Thymus (tissue), 11 donors: Measurements from ENCODE around the gene EPOP. TPM values are rescaled to one million over a fixed set of nuclear protein-coding genes. Genes with fewer than 3 reads are reported as not detected.

ENCODE experiments used
- DNase-seq, 9 donors: peaks; one replicate each; pipeline ENCODE4 v3.0.0-alpha.2; 2013; ENCODE audit warnings: low spot score in 9 of 9, low read depth in 6 of 9, missing footprints in 1 of 9
- H3K27ac ChIP-seq, 2 donors: one replicate each; pipeline ENCODE4 v1.5.1; 2013; ENCODE audit warnings: control low read depth in 1 of 2, low read depth in 1 of 2, low read length in 1 of 2, mild to moderate bottlenecking in 1 of 2, moderate library complexity in 1 of 2
- H3K27me3 ChIP-seq, 2 donors: one replicate each; pipeline ENCODE4 v1.5.1; 2013; ENCODE audit warnings: low read length in 1 of 2; ENCODE audit not compliant: control insufficient read depth in 2 of 2, insufficient read depth in 1 of 2
- H3K36me3 ChIP-seq, 2 donors: one replicate each; pipeline ENCODE4 v1.5.1; 2013; ENCODE audit warnings: low read length in 1 of 2, mild to moderate bottlenecking in 1 of 2, moderate library complexity in 1 of 2; ENCODE audit not compliant: control insufficient read depth in 2 of 2, insufficient read depth in 2 of 2
- H3K4me1 ChIP-seq, 2 donors: one replicate each; pipeline ENCODE4 v1.5.1; 2013; ENCODE audit warnings: low read length in 2 of 2; ENCODE audit not compliant: control insufficient read depth in 2 of 2, insufficient read depth in 2 of 2
- H3K4me3 ChIP-seq, 2 donors: one replicate each; pipeline ENCODE4 v1.5.1; 2013; ENCODE audit warnings: low read length in 2 of 2, control low read depth in 1 of 2, mild to moderate bottlenecking in 1 of 2
- H3K9me3 ChIP-seq, 2 donors: one replicate each; pipeline ENCODE4 v1.5.1; 2013; ENCODE audit warnings: low read length in 1 of 2, mild to moderate bottlenecking in 1 of 2; ENCODE audit not compliant: control insufficient read depth in 2 of 2, insufficient read depth in 1 of 2
- WGBS: extraction: QIAGEN DNeasy Blood & Tissue Kit; methylation state at CpG from one replicate; pipeline ENCODE4 v1.1.7; 2013; 5-methylcytosine and 5-hydroxymethylcytosine counted together
- polyA plus RNA-seq: library from polyadenylated mRNA; stranded (reverse); fragments of 200-250 nt; gene quantifications from one replicate; pipeline ENCODE4 v1.2.3, GENCODE V29; 2013
- total RNA-seq: library from RNA; stranded (reverse); fragments of 120-200 nt; gene quantifications from one replicate; pipeline ENCODE4 v1.2.4, GENCODE V29; 2013
- donor health status: healthy.

The EPOP gene
- total and polyA plus RNA-seq, 2 donors, result 2.6 to 4.3 TPM

- Histone ChIP-seq H3K27me3 (no peaks in the 10 kb centered on the region), H3K4me3 (peak overlapping the region; percentile 80 to 94), H3K27ac (peak overlapping the region; percentile 89 to 97), H3K36me3 (peaks cover 3 to 4% of the 10 kb centered on the region in 2 donors), H3K9me3 (peaks cover 0 to 9% of the 10 kb centered on the region in 2 donors), H3K4me1 (peaks cover 9 to 53% of the 10 kb centered on the region in 2 donors)
- DNase-seq, result peak in 8 of 9 donors; percentile 34 to 88 (median 68)
- under 1% methylated on average over 81 of the region's 81 CpGs for WGBS
These were observed 27.6 kb upstream of the EPOP start for GRCh38 chr17:38702166-38702915.

- WGBS, result 8% methylated on average over 25 of the region's 25 CpGs
- H3K9me3 ChIP-seq, result peaks cover 0 to 9% of the 10 kb centered on the region in 2 donors
- no peaks in the 10 kb centered on the region for H3K27me3 ChIP-seq
- peak in 6 of 9 donors; percentile 38 to 80 (median 48) for DNase-seq
- H3K4me3 ChIP-seq, result peak overlapping the region; percentile 80 to 94
- H3K27ac ChIP-seq, result peak overlapping the region; percentile 89 to 97
- peaks cover 5 to 49% of the 10 kb centered on the region in 2 donors for H3K4me1 ChIP-seq
- H3K36me3 ChIP-seq, result no peaks in the 10 kb centered on the region
These were observed 26.9 kb upstream of the EPOP start for GRCh38 chr17:38701504-38702165.

- Histone ChIP-seq H3K27ac (no peak overlapping the region), H3K4me1 (peaks cover 5 to 41% of the 10 kb centered on the region in 2 donors), H3K4me3 (no peak overlapping the region), H3K27me3 (no peaks in the 10 kb centered on the region), H3K36me3 (no peaks in the 10 kb centered on the region), H3K9me3 (no peaks in the 10 kb centered on the region)
- no peak for DNase-seq
- WGBS, result 98% methylated on average over 5 of the region's 5 CpGs
These were observed 24.0 kb upstream of the EPOP start for GRCh38 chr17:38698760-38699159.

GRCh38 chr17:38697061-38697820, 22.5 kb upstream of the EPOP start:
- Histone ChIP-seq H3K4me3 (no peak overlapping the region), H3K27me3 (no peaks in the 10 kb centered on the region), H3K4me1 (peaks cover 0 to 30% of the 10 kb centered on the region in 2 donors), H3K9me3 (no peaks in the 10 kb centered on the region), H3K36me3 (no peaks in the 10 kb centered on the region), H3K27ac (no peak overlapping the region)
- WGBS, result 91% methylated on average over 4 of the region's 4 CpGs
- DNase-seq, result no peak

GRCh38 chr17:38693700-38694329, 19.1 kb upstream of the EPOP start:
- Histone ChIP-seq H3K27ac (no peak overlapping the region), H3K4me1 (peaks cover 0 to 17% of the 10 kb centered on the region in 2 donors), H3K9me3 (no peaks in the 10 kb centered on the region), H3K36me3 (no peaks in the 10 kb centered on the region), H3K4me3 (no peak overlapping the region), H3K27me3 (no peaks in the 10 kb centered on the region)
- WGBS, result 92% methylated on average over 12 of the region's 12 CpGs
- no peak for DNase-seq

- Histone ChIP-seq H3K27me3 (no peaks in the 10 kb centered on the region), H3K27ac (no peak overlapping the region), H3K9me3 (no peaks in the 10 kb centered on the region), H3K4me3 (no peak overlapping the region), H3K4me1 (peaks cover 0 to 13% of the 10 kb centered on the region in 2 donors), H3K36me3 (no peaks in the 10 kb centered on the region)
- DNase-seq, result no peak
- 99% methylated on average over 4 of the region's 4 CpGs for WGBS
These were observed 16.4 kb upstream of the EPOP start for GRCh38 chr17:38691154-38691553.

- H3K4me3 ChIP-seq, result no peak overlapping the region
These were observed 15.6 kb upstream of the EPOP start for GRCh38 chr17:38690386-38690785.

GRCh38 chr17:38687286-38687685, 12.5 kb upstream of the EPOP start:
- Histone ChIP-seq H3K27me3 (peaks cover 0 to 9% of the 10 kb centered on the region in 2 donors), H3K4me3 (no peak overlapping the region), H3K4me1 (no peaks in the 10 kb centered on the region), H3K9me3 (no peaks in the 10 kb centered on the region), H3K27ac (no peak overlapping the region), H3K36me3 (no peaks in the 10 kb centered on the region)
- DNase-seq, result no peak
- 97% methylated on average over 5 of the region's 5 CpGs for WGBS

More at GRCh38 chr17:38690386-38690785, 15.6 kb upstream of the EPOP start:
- DNase-seq, result no peak
- 97% methylated on average over 4 of the region's 4 CpGs for WGBS
- Histone ChIP-seq H3K36me3 (no peaks in the 10 kb centered on the region), H3K9me3 (no peaks in the 10 kb centered on the region), H3K27me3 (peaks cover 0 to 4% of the 10 kb centered on the region in 2 donors), H3K27ac (no peak overlapping the region), H3K4me1 (peaks cover 0 to 7% of the 10 kb centered on the region in 2 donors)
